LNCAP (cell line): ENCODE data around the gene RBBP6.
A peak's percentile ranks its signal among the peaks of the same experiment; 100 is the strongest.

Experiments used
- CTCF ChIP-seq: fragments of 450-650 bp; IDR thresholded peaks from 2 replicates; pipeline ENCODE4 v1.5.1; 2017; ENCODE audit warnings: mild to moderate bottlenecking

RBBP6 gene

GRCh38 chr16:24553983-24554382, 14.6 kb downstream of the RBBP6 start:
- no peak for TF ChIP-seq CTCF

GRCh38 chr16:24555346-24555872, 16.0 kb downstream of the RBBP6 start:
- TF ChIP-seq CTCF = no peak

- TF ChIP-seq CTCF = no peak
Observed at GRCh38 chr16:24562811-24563210, 23.4 kb downstream of the RBBP6 start.

DNA sequence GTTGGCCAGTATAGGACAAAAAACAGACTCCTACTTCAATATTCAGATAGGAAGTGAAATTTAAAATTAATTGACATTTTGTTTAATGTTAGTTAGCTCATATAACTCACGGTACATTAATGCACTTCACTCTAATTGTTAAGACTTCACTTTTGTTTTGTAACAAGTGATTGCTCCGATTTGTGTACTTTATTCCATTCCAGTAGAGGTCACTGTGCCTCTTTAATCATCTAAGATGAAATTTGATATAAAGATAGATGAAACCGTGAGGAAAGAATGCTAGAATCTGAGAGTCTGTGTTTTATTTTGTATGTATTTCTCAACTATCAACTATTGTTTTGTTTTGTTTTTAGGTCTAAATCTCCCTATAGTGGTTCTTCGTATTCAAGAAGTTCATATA, 29.0 kb downstream of the RBBP6 start:
- peak; percentile 54 for TF ChIP-seq CTCF

DNA sequence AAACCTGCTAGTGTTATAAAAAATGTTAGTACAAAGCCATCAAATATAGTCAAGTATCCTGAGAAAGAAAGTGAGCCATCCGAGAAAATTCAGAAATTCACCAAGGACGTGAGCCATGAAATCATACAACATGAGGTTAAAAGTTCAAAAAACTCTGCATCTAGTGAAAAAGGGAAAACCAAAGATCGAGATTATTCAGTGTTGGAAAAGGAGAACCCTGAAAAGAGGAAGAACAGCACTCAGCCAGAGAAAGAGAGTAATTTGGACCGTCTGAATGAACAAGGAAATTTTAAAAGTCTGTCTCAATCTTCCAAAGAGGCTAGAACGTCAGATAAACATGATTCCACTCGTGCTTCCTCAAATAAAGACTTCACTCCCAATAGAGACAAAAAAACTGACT, 31.7 kb downstream of the RBBP6 start:
- no peak for TF ChIP-seq CTCF

- TF ChIP-seq CTCF = no peak
Observed at GRCh38 chr16:24572069-24572468, 32.7 kb downstream of the RBBP6 start.

DNA sequence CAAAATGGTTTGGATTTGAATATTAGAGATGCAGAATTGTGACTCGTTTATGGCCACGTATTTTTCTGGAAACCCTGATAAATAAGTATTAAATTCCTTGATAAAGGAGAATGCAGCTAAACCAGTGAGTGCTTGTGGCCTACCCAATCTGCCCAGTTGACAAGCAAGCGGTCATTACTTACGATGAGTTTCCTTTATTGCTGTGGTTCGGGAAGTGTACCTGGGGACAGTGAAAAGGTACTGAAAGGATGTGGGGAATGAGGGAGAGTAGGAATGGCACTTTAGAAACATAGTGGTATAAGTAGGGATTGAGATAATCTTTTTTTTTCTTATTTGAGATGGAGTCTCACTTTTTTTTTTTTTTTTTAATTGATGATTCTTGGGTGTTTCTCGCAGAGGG, 33.8 kb downstream of the RBBP6 start:
- no peak for TF ChIP-seq CTCF

DNA sequence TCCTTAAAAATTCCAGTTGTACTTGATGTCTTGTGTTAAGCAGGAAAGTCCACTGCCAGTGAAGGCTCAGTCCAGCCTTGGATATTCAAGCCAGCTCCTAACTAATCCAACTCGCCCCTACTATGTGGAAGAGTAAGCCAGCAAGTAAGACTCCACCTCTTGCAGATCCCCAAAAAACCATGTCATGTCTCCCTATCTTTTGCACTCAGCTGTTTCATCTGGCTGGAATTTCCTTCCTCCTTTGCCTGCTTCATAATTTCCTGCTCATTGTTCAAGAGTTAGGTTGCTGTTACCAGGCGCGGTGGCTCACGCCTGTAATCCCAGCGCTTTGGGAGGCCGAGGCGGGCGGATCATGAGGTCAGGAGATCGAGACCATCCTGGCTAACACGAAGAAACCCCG, 37.8 kb downstream of the RBBP6 start:
- TF ChIP-seq CTCF = no peak
